ENCODE measurements around the gene IFNGR2.
"Not testable (repeated sequence)": the region's sequence is repeated elsewhere in the genome, so short reads cannot be mapped to it uniquely, and the experiment has no call there.

Gene IFNGR2

GRCh38 chr21:33360881-33361602, 42.2 kb upstream of the IFNGR2 start:
- peak; percentile 88 for DNase-seq
- Histone ChIP-seq H3K9me3 (ENCODE audit: severe bottlenecking) (no peaks in the 10 kb centered on the region), H3K36me3 (peaks cover 18% of the 10 kb centered on the region), H3K27me3 (ENCODE audit: insufficient read depth, low read depth, severe bottlenecking) (no peaks in the 10 kb centered on the region), H3K4me3 (ENCODE audit: low read depth, low read length) (peak overlapping the region; percentile 34), H3K27ac (no peak overlapping the region)
- TF ChIP-seq CTCF (IDR thresholded peaks at IDR 0.05; ENCODE audit: low read depth, low read length): peak; percentile 98

- H3K36me3 ChIP-seq: peaks cover 8% of the 10 kb centered on the region
These were observed 41.1 kb upstream of the IFNGR2 start for GRCh38 chr21:33362044-33362555.

GRCh38 chr21:33363911-33364609, 39.2 kb upstream of the IFNGR2 start:
- not testable (repeated sequence) for H3K27me3 ChIP-seq (ENCODE audit: insufficient read depth, low read depth, severe bottlenecking); DNase-seq; H3K27ac ChIP-seq; H3K36me3 ChIP-seq; H3K4me3 ChIP-seq (ENCODE audit: low read depth, low read length)
- H3K9me3 ChIP-seq (ENCODE audit: severe bottlenecking): peaks cover 23% of the 10 kb centered on the region

More at GRCh38 chr21:33362044-33362555, 41.1 kb upstream of the IFNGR2 start:
- DNase-seq: no peak
- Histone ChIP-seq H3K4me3 (ENCODE audit: low read depth, low read length) (no peak overlapping the region), H3K27me3 (ENCODE audit: insufficient read depth, low read depth, severe bottlenecking) (no peaks in the 10 kb centered on the region), H3K27ac (no peak overlapping the region), H3K9me3 (ENCODE audit: severe bottlenecking) (peaks cover 7% of the 10 kb centered on the region)
- TF ChIP-seq CTCF (IDR thresholded peaks at IDR 0.05; ENCODE audit: low read depth, low read length): no peak

GRCh38 chr21:33364830-33365229, 38.4 kb upstream of the IFNGR2 start:
- Histone ChIP-seq H3K27ac (no peak overlapping the region), H3K36me3 (no peaks in the 10 kb centered on the region), H3K4me3 (ENCODE audit: low read depth, low read length) (no peak overlapping the region), H3K27me3 (ENCODE audit: insufficient read depth, low read depth, severe bottlenecking) (no peaks in the 10 kb centered on the region), H3K9me3 (ENCODE audit: severe bottlenecking) (peaks cover 23% of the 10 kb centered on the region)
- TF ChIP-seq CTCF (IDR thresholded peaks at IDR 0.05; ENCODE audit: low read depth, low read length): no peak
- DNase-seq: no peak

- peaks cover 26% of the 10 kb centered on the region for H3K9me3 ChIP-seq (ENCODE audit: severe bottlenecking)
- H3K36me3 ChIP-seq: no peaks in the 10 kb centered on the region
- peak; percentile 29 for DNase-seq
- H3K27me3 ChIP-seq (ENCODE audit: insufficient read depth, low read depth, severe bottlenecking): no peaks in the 10 kb centered on the region
- H3K4me3 ChIP-seq (ENCODE audit: low read depth, low read length): no peak overlapping the region
- TF ChIP-seq CTCF (IDR thresholded peaks at IDR 0.05; ENCODE audit: low read depth, low read length): no peak
- H3K27ac ChIP-seq: peak overlapping the region; percentile 15
These were observed 35.8 kb upstream of the IFNGR2 start for GRCh38 chr21:33367309-33367973.

- peaks cover 26% of the 10 kb centered on the region for H3K9me3 ChIP-seq (ENCODE audit: severe bottlenecking)
- H3K36me3 ChIP-seq: no peaks in the 10 kb centered on the region
- no peak for TF ChIP-seq CTCF (IDR thresholded peaks at IDR 0.05; ENCODE audit: low read depth, low read length)
- no peaks in the 10 kb centered on the region for H3K27me3 ChIP-seq (ENCODE audit: insufficient read depth, low read depth, severe bottlenecking)
- no peak for DNase-seq
- no peak overlapping the region for H3K27ac ChIP-seq
- H3K4me3 ChIP-seq (ENCODE audit: low read depth, low read length): no peak overlapping the region
These were observed 35.1 kb upstream of the IFNGR2 start for GRCh38 chr21:33368124-33368523.

Data from WERI-Rb-1 (cell line).